GM18909 (cell line): Measurements from ENCODE around the gene SLC25A48.

Experiments used
- ATAC-seq: cut with Tn5 transposase; IDR thresholded peaks from one replicate; pipeline ENCODE4 v1.9.1; 2021; ENCODE audit warnings: mild to moderate bottlenecking; ENCODE audit not compliant: unreplicated experiment, poor library complexity

The SLC25A48 gene

GRCh38 chr5:135913713-135914626 lies 79.5 kb downstream of the SLC25A48 start:
- ATAC-seq, result no peak

DNA sequence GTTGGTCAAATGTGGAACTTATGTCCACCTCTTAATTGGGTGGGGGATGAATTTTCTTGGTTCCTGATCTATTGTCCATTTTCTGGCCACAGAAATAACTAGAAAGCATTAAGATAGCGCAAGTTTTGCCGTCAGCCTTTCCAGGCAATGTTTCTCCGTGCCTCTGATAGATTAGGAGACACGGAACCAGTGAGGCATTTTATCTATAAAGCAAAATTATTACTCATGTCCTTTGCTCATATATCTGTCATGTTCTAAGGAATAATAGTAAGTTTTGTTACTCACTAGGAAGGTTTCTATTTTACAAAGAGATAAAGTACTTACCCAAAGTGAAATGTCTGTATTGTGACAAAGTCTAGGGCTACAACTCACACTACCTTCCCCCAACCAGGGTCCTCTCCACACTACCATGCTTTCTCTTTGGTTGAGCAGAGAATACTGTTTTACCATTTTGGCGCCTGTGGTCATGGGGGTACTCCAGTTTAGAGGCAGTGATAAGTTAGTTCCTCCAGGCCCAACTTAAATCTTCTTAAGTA lies 81.1 kb downstream of the SLC25A48 start:
- no peak for ATAC-seq

DNA sequence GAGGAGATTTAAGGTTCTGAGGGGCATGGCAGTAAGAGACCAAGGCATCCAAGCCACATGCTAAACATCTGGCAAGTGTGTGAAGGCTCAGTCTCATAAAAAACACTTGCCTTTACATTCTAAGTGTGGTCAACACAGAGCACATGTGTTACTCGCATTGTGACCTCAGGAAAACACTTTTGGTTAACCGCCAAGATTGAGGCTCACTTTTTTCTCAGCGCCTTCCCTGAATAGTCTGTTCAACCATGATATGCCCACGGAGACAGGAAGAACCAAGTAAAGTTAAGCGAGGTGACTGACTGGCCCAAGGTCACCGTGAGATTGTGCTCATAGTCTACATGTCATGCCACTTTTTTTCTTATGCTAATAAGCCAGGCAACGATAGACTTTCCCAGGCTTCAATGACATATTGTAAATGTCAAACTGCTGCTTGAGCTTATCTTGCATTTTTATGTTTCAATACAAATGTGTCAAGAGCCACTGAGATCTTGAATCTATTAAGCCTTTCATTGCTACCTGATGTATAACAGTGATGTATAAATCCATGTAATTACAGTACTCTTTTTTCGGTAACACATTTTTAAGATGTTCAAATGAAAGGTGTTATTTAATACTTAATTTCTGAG lies 82.3 kb downstream of the SLC25A48 start:
- no peak for ATAC-seq

DNA sequence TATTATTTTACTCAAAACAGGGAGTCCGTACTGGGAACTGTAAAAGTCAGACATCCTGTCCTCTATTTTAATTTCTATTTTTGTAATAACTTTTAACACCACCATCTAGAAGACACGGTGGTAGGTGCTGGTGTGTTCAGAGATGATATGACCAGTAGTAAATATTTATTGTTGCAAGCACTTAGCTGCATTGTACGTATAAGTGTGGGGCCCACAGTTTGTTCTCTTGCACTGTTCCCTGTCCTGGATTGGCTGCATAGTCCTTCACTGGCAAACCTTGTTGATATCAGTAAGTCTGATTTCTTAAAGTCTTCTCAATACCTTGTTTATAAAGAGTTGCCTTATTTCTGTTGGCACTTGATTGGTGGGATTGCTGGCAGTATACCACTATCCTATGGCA lies 85.7 kb downstream of the SLC25A48 start:
- no peak for ATAC-seq

DNA sequence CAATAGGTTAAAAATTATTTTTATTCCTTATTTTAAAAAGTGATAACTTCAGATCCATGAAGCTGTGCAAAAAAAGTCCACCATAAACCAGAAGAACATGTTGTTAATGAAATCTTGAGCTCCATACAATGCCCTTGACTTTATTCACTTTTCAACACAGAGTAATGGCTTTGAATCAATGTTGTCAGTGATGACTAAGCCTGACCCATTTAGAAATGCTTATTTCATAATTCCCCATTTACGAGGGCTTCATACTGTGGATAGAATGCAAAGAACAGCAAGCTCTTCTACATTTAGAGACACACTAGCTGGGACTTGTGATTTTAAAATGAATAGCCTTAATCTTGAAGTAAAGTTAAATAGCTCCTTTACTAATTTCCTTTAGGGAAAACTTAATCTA lies 86.9 kb downstream of the SLC25A48 start:
- no peak for ATAC-seq

DNA sequence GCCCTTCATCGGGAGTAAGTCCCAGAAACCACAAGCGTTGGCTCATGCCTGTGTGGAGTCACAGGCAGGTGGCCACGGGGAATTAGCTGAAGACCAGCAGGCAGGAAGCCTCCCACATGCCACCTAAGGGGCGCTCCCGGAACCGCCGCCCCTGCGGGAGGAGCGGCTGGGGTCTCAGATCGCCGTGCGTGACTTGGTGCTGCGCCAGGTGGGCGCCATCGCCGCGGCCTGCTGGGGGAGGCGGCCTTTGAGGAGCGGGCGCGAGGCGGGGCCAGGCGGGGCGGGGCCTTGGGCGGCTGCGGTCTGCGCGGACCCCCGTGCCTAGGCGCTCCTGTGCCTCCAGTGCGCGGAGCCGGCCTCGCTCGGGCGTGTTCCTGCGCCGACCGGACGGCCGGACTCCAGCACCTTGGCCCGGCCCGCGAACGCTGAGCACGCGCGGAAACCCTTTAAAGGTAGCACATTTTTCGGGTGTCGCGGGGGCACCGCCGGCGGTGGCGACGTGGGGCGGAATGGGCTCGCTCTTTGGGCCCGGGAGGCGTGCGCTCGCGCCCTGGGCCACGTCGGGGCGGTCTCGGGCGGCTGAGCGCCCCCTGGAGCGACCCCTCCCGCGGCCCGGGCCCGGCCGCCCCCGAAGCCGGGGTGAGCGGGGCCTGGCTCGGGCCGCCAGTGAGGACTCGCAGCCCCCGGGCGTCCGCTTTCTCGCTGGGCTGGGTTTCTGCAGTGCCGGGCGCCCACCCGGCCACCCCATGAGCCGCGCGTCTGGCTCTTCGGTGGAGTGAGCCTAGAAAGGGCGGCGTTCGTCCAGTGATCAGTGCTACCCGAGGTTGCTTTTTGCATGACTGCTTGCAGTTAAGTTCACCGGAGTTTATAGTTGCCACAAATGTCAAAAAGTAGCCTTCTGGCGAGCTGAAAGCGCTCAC lies 95.8 kb downstream of the SLC25A48 start:
- no peak for ATAC-seq

DNA sequence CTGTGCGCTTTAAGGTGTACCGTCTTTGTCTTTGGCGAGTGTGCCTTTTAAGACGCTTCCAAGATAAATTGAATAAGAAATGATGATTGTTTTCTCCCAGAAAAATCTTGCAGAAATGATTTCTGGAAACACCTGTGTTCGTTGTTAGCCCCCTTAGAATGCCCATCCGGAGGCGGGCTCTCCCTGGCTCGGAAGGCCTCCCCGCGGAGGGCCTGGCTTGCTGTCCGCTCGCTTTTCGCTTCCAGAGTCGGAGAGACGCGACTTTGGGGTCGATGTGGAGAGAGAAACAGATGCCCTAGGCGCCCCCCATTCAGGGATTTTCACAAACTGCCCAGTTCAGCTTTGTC lies 96.5 kb downstream of the SLC25A48 start:
- ATAC-seq, result no peak

GRCh38 chr5:135934939-135935338 lies 100.5 kb downstream of the SLC25A48 start:
- no peak for ATAC-seq

DNA sequence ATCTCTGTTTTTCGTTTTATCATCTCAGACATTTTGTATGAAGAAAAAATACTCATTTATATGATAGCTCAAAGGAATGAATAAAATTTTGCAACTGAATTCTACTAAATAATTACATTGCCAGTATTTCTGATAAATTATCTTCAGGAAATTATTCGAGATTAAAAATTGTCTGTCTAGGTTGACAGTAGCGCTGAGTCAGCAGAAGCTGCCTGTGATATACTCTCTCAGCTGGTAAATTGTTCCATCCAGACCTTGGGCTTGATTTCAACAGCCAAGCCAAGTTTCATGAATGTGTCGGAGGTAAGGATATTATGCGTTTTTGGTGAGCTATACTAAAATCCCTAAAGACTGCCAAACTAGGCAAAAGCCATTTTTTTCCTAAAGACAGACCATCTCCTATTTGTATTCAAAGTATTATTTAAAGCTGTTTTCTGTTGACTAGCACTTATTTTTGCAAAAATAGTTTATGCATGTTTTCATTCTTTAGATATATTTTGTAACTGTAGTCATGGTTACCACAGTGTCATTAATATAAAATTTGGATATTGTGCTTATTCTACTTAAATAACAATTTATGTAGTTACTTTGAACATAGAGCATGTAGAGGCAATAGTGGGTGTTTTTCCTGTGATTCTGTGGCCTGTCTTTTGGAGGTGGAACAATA lies 102.9 kb downstream of the SLC25A48 start:
- no peak for ATAC-seq
